ENCODE data around the gene GADL1.

DNA sequence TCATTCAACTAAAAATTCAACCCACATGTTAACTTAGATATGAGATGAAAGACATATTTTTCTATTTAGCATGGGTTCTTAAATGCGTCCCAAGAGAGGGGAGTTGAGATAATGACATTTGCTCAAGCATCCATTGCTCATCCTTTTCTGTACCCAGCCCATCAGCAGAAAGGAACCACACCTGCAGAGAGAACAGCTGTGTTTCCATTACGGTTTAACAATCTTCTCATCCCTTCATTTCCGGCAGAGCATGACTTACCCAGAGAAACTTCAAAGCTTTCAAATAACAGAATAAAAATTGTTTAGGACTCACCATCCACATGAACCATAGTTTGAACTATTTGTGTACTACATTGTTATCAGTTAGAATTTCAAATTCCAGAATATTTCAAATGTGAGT is 174.9 kb downstream of the GADL1 start:
- TF ChIP-seq CTCF (IDR thresholded peaks at IDR 0.05) (no peak), POLR2A (IDR thresholded peaks at IDR 0.05) (no peak), EP300 (IDR thresholded peaks at IDR 0.05) (no peak)

Data from tibial nerve (tissue), 4 donors.